Measurements from ENCODE around the gene TMEM272.

The TMEM272 gene

GRCh38 chr13:51818276-51818675, 26.7 kb downstream of the TMEM272 start:
- DNase-seq (ENCODE audit: low spot score), result no peak
- TF ChIP-seq, protein P1, sequence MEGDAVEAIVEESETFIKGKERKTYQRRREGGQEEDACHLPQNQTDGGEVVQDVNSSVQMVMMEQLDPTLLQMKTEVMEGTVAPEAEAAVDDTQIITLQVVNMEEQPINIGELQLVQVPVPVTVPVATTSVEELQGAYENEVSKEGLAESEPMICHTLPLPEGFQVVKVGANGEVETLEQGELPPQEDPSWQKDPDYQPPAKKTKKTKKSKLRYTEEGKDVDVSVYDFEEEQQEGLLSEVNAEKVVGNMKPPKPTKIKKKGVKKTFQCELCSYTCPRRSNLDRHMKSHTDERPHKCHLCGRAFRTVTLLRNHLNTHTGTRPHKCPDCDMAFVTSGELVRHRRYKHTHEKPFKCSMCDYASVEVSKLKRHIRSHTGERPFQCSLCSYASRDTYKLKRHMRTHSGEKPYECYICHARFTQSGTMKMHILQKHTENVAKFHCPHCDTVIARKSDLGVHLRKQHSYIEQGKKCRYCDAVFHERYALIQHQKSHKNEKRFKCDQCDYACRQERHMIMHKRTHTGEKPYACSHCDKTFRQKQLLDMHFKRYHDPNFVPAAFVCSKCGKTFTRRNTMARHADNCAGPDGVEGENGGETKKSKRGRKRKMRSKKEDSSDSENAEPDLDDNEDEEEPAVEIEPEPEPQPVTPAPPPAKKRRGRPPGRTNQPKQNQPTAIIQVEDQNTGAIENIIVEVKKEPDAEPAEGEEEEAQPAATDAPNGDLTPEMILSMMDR (IDR thresholded peaks at IDR 0.05; ENCODE audit: extremely low read depth, insufficient read depth, missing control alignments), result peak; percentile 4
- in situ Hi-C loops (cut with MboI; ENCODE audit: low pct_unique_long_range_greater_than_20kb, low sequenced_read_pairs, unreplicated experiment), result loop anchor here (25.0 kb wide), 2 partner anchors 319 to 681 kb away; partner anchors contain the start of gene NEK5

DNA sequence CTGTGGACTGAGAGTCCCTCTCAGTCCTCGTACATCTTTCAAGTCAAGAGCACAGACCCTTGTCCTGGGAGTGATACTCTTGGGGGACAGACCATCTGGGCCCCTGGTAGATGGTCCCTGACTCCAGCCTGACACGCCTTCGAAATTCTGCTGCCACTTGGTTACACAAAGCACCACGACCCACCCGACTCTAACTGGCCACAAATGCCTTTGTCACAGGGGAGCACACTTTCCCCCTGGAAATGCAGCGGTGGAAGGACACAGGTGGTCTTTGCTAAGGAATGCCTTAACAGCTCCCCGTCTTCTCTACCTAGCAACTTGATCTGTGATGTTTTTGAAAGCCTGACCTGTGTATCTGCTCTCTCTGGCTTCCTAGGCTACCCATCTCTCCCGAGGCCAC, 27.3 kb downstream of the TMEM272 start:
- in situ Hi-C loops (cut with MboI; ENCODE audit: low pct_unique_long_range_greater_than_20kb, low sequenced_read_pairs, unreplicated experiment), result loop anchor here (25.0 kb wide), 2 partner anchors 320 to 680 kb away; partner anchors contain the start of gene NEK5
- TF ChIP-seq, protein P1 (IDR thresholded peaks at IDR 0.05; ENCODE audit: extremely low read depth, insufficient read depth, missing control alignments), result no peak
- no peak for DNase-seq (ENCODE audit: low spot score)

DNA sequence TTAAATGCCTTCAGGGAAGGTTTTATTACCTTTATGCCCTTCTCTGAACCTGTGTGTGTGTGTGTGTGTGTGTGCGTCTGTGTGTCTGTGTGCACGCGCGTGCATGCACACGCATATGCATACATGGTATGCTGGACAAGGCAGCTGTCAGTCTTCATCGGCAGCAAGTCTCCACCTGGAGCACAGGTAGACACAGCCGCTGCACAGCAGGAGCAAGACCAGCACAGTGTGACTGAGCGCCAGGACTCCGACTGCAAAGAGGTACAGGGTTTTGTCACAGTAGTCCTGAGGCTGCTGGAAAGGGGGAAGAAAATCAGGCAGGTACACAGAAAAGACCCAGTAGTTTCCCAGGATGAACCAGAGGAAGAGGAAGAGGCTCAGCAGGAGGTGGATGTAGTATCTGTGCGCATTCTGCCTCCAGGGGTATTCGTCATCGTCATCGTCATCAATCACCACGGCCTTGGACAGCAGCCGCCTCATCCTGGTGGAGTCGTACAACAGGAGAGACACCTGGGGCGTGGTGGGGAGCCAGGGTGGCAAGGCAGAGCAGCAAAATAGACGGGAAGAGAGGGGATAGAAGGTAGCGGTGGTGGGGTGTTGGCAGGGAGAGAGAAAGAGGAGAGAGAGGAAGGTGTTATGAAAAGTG, 28.2 kb downstream of the TMEM272 start:
- in situ Hi-C loops (cut with MboI; ENCODE audit: low pct_unique_long_range_greater_than_20kb, low sequenced_read_pairs, unreplicated experiment), result loop anchor here (25.0 kb wide), 2 partner anchors 321 to 679 kb away; partner anchors contain the start of gene NEK5
- TF ChIP-seq, protein P1 (IDR thresholded peaks at IDR 0.05; ENCODE audit: extremely low read depth, insufficient read depth, missing control alignments), result no peak
- DNase-seq (ENCODE audit: low spot score), result no peak

DNA sequence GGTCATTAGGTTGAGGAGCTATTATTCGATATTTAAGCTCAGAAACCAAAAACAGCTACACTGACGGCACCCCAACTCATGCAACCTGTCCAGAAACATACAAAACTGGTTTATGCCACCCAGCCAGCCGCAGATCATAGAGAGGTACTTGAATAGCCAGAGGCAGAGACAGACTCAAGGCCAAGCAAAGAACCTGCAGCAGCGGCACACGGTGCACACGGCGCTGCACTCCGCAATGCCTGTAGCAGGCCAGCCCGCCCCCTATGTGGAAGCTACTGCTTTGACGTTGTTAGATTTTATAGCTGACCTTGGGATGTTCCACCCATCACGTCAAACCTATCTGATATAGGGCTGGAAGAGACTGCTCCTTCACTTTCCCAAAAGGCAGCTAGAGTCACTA, 29.1 kb downstream of the TMEM272 start:
- no peak for DNase-seq (ENCODE audit: low spot score)
- in situ Hi-C loops (cut with MboI; ENCODE audit: low pct_unique_long_range_greater_than_20kb, low sequenced_read_pairs, unreplicated experiment), result loop anchor here (25.0 kb wide), 2 partner anchors 321 to 679 kb away; partner anchors contain the start of gene NEK5
- TF ChIP-seq, protein P1 (IDR thresholded peaks at IDR 0.05; ENCODE audit: extremely low read depth, insufficient read depth, missing control alignments), result no peak

DNA sequence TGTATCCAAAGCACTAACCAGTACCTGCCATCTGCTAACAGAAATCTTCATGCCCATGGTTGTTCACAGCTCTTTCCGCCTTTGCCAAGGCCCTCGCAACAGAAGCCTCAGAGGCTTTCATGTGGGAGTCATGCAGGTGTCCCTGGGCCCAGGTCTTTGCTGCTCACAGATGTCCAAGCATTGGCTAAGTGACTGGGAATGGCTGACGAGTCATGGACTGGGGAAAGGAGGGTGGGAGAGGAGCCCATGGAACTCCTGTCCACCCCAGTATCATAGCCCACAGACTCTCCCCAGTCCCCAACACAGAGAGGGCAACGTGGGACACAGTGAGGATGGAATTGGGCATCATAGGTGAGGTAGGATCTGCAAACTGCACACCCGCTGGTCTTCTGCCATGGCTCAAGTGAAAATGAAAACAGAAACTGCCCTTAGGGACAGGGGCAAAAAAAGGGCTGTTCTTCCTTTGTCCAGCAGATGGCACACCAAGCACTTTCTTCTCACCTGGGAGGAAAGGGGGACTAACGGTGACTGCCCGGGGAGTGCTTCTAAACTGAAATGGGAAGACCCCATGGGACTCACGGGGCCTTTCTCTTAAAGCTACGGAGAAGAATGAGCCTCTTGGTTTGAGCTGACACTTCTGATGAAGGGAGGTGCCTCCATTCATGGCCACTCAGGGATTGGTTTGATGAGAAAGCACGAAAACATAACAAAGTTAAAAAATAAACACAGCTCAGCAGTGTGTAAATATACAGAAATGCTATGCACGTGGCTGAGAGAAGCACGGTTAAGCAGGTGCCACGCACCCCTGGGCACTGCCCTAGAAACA, 29.9 kb downstream of the TMEM272 start:
- DNase-seq (ENCODE audit: low spot score), result peak; percentile 76
- in situ Hi-C loops (cut with MboI; ENCODE audit: low pct_unique_long_range_greater_than_20kb, low sequenced_read_pairs, unreplicated experiment), result loop anchor here (25.0 kb wide), 2 partner anchors 322 to 678 kb away; partner anchors contain the start of gene NEK5
- TF ChIP-seq, protein P1 (IDR thresholded peaks at IDR 0.05; ENCODE audit: extremely low read depth, insufficient read depth, missing control alignments), result peak; percentile 83

DNA sequence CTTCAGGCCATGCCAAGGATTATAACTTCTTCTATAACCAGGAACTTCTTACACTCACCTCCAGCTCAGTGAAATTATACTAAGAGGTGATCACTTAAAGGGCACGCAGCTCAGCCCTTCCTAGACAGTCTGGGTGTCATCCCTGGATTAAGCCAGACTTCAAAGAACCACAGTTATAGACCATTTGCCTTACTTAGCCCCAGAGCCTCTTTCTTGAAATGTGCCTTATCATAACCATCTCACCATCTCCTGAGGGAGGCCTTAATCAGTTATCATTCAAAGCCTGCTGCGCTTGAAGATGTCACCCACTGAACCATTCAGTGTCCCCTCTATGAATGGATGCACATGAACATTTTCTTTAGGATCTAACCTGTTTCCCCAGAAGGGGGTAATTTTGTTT, 30.9 kb downstream of the TMEM272 start:
- in situ Hi-C loops (cut with MboI; ENCODE audit: low pct_unique_long_range_greater_than_20kb, low sequenced_read_pairs, unreplicated experiment), result loop anchor here (25.0 kb wide), 2 partner anchors 323 to 677 kb away; partner anchors contain the start of gene NEK5
- TF ChIP-seq, protein P1 (IDR thresholded peaks at IDR 0.05; ENCODE audit: extremely low read depth, insufficient read depth, missing control alignments), result no peak

More for the DNA sequence above, 30.9 kb downstream of the TMEM272 start:
- no peak for DNase-seq (ENCODE audit: low spot score)

Data from GM13977 (cell line).